DOHH2 (cell line): Measurements from ENCODE around the gene TCERG1L.

Experiments
- EZH2phosphoT487 ChIP-seq: fragments of 200-600 bp; sonication (generic); IDR thresholded peaks from 2 replicates; pipeline ENCODE4 v1.6.1; 2017; ENCODE audit warnings: borderline replicate concordance, mild to moderate bottlenecking, antibody characterized with exemption, low read length, moderate library complexity, mixed read lengths
- TF ChIP-seq, protein P1 (sequence below): fragments of 200-600 bp; sonication (generic); IDR thresholded peaks from one replicate; pipeline ENCODE4 v1.5.1; 2014; ENCODE audit warnings: antibody characterized with exemption, mild to moderate bottlenecking, low read depth, low read length; ENCODE audit not compliant: poor library complexity, severe bottlenecking

DNA sequence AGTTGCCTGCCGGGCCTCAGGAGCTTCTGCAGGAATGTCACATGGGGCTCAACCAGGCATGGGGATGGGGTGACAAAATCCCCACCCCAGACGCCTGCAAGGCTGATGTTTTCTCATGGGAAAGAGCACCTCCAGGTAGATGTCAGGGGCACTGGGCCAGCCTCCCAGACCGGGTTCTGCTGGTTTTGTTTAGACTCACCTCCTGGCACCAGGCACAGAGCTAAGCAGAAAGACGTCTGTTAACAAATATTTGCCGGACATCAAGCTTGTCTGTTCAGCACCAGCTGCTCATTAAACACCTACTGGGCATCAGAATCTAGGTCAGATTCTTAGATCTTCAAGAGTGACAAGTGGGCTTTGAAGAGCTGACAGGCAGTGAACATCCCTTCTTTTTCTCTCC, 34.9 kb upstream of the TCERG1L start:
- TF ChIP-seq, protein P1, sequence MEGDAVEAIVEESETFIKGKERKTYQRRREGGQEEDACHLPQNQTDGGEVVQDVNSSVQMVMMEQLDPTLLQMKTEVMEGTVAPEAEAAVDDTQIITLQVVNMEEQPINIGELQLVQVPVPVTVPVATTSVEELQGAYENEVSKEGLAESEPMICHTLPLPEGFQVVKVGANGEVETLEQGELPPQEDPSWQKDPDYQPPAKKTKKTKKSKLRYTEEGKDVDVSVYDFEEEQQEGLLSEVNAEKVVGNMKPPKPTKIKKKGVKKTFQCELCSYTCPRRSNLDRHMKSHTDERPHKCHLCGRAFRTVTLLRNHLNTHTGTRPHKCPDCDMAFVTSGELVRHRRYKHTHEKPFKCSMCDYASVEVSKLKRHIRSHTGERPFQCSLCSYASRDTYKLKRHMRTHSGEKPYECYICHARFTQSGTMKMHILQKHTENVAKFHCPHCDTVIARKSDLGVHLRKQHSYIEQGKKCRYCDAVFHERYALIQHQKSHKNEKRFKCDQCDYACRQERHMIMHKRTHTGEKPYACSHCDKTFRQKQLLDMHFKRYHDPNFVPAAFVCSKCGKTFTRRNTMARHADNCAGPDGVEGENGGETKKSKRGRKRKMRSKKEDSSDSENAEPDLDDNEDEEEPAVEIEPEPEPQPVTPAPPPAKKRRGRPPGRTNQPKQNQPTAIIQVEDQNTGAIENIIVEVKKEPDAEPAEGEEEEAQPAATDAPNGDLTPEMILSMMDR, result no peak
- TF ChIP-seq EZH2phosphoT487, result no peak
